Fibroblast of the conjunctiva (primary cell): ENCODE results near the gene CEPT1.

Experiments used
- DNase-seq: peaks from one replicate; pipeline ENCODE4 v3.0.0-alpha.2; 2010; ENCODE audit warnings: low read depth

CEPT1 gene

DNA sequence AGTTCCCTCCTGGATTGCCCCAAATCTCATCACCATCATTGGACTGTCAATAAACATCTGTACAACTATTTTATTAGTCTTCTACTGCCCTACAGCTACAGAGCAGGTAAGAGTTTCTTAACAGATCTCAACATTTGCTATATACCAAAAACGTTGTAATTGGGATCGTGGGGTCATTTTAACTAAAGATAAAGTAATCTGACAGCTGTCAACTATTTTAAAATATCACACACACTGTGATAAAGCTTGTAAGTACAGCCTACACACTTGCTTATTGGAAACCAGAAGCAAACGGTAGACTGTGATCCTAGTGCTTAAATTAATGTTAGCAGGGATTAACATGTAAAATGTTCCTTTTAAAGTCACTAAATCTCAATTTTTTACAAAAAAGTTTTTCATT is 7.9 kb downstream of the CEPT1 start:
- DNase-seq: no peak

DNA sequence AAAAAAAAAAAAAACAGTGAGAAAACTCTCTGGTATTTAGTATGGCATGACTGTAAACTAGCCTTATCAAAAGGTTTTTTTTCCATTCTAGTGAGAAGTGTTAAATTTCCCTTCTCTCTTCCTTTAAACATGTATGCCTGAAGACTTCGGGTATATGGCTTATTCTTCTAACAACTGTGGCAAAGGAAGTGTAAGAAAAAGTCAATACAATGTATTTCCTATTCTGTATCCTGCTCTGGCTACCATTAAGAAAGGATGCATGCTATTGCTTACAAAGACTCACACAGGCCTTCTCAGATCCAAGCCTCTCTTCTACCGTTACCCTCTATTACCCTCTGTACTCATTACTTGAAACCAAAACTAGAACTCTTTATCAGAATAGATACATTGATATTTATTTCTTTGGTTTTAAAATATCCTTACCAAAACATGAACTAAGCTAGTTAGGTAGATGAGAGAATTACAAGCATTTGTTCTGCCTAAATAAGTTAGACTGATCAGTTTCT is 8.4 kb downstream of the CEPT1 start:
- no peak for DNase-seq

DNA sequence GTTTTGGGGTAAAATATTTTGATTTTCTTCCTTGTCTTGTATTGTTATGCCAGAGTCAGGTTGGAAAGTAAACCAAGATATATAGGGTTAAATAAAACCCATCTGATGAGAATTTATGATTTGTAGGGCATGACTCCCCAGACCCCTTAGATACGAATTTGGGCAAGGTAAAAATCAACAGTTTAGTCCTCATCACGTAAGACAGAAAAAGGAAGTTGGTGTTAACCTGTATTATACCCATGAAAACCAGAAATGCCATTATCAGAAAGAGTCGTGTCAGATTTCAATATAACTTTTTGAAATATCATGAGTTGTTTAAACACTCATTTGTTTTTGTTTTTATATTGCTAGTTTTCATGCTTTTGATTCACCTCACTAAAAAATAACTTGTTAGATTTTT is 11.8 kb downstream of the CEPT1 start:
- no peak for DNase-seq

DNA sequence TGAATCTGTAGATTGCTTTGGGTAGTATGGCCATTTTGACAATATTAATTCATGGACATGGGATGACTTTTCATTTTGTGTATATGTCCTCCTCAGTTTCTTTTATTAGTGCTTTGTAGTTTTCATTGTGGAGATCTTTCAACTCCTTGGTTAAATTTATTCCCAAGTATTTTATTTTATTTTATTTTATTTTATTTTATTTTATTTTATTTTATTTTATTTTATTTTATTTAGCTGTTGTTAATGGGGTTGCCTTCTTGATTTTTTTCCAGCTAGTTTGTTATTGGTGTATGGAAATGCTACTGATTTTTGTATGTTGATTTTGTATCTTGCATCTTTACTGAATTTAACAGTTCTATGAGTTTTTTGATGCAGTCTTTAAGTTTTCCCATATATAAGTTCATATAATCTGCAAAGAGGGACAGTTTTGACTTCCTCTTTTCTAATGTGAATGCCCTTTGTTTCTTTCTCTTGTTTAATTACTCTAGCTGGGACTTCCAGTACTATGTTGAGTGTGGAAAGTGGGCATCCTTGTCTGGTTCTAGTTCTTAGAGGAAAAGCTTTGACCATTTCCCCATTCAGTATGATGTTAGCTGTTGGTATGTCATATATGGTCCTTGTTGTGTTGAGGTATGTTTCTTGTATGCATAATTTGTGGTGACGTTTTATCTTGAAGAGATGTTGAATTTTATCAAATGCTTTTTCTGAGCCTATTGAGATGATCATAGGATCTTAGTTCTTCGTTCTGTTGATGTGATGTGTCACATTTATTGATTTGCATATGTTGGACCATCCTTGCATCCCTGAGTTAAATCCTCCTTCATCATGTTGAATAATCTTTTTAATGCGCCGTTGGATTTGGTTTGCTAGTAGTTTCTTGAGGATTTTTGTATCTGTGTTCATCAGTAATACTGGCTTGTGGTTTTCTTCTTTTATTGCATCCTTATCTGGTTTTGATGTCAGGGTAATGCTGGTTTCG is 14.3 kb downstream of the CEPT1 start:
- no peak for DNase-seq

DNA sequence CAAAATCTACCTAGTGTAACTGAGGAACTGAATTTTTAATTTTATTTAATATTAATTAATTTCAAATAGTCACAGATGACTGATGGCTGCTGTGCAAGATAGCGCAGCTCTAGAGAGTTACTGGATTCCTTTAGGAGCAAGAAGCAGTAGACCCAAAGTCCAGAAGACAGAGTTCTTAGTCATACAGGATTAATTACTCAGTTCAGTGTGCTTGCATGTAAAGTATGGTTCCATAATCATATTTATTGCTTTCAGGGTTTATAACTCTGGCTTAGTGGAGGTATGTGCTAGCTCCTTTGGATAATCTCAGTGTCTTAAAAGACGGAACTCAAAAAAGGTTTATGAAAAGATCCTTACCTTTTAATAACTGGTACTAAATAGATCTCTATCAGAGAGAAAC is 17.4 kb downstream of the CEPT1 start:
- DNase-seq: no peak

DNA sequence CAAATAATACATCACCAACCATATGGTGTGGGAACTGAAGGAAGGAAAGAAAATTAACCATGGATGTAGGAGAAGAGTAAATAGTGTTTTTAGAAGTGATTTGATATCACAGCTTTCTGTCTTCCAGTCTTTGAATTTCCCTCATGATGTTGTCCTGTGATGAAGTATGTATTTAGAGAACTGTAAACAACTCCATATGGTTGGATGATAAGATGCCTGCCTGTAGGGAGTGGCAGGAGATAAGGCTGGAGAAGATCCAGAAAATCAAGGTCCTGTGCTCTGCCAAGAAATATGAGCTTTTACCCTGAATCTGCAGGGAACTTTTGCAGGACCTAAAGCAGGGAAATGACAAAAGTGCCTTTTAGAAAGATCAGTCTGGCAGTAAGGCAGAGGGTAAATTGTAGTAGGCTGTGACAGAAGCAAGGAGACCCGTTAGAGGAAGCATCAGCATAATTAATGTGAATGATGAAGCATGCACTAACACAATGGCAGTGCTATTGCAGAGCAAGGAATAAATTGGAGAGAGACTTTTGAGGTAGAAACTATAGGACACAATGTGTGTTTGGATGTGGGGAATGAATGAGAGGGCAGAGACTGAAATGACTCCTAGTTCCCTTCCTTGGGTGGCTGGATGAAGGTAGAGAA is 21.9 kb downstream of the CEPT1 start:
- DNase-seq: no peak

DNA sequence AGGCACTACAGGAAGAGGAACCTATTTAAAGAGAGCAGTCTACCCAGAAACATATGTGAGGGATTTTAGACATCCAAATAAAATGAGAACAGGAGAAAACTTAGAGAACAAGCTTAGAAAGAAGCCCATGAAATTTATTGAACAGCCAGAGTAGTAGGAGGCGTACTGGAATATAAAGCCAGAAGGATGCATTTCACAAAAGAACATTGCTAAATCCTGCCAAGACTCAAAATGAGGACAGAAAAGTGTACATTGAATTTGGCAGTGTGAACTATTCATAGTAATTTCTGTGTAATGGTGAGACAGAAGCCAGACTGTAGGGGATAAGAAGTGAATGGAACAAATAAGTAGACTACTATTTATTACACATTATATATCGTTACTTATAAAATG is 22.5 kb downstream of the CEPT1 start:
- DNase-seq: no peak

DNA sequence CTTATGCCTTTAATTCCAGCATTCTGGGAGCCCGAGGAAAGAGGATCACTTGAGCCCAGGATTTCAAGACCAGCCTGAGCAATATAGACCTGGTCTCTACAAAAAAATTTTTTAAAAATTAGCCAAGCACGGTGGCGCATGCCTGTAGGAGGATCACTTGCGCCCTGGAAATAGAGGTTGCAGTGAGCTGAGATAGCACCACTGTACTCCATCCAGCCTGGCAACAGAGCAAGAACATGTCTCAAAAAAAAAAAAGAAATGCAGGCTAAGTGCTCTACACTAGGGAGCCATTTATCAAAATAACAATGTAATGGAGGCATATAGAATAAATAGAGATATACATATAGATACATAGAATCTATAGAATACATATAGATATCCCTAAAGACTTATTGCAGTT is 23.3 kb downstream of the CEPT1 start:
- no peak for DNase-seq

DNA sequence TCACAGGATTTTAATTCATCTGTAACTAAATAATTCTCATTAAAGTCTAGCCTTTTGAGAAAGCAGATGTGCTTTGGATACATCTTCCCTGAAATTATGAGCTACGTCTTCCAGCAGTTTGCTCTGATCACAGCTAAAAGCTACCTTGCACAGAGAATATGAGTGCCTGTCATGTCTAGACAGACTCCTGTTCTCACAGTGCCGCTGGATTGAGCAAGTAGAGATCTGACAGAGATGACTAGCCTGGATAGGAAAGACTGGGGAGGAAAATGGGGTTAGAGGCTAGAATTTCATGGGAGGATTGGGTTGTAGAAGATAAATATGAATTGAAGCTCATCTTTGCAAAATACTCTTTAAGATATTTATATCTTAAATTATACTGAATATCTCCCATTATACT is 24.1 kb downstream of the CEPT1 start:
- no peak for DNase-seq

DNA sequence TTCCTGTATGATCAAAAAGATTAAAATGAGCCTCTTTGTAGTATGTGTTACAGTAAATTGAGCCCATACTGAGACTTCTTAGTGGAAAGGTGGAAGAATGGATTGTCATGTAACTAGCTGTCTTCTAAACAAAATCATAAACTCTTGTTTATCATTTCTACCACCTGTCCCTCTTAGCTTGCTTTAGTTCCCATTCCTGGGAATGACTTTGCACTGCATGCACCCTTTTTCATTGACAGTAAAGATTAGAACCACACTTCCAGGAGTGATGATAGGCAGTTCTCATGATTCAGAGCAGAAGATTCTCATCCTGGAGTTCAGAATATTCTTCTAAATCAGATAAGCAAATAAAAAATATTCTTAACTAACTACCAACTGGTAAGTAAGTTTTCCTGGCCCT is 32.4 kb downstream of the CEPT1 start:
- DNase-seq: no peak

DNA sequence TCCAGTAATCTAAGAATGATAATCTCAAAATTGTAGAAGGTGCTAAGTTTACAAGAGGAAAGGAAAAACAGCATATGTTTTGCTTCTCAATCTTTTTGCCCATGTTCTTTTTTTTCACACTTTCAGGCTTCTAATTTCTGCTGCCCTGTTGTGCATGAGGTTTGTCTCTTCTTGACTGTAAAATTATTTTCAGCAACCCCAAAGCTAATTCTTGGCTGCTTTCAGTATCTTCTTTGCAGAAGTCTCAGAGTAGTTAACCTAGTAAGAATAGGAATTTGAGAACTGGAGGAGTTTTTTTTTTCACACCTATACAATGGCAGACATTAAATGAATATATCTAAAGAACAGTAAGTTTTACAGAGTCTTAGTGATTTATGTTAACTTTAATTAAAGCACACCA is 34.0 kb downstream of the CEPT1 start:
- DNase-seq: no peak

DNA sequence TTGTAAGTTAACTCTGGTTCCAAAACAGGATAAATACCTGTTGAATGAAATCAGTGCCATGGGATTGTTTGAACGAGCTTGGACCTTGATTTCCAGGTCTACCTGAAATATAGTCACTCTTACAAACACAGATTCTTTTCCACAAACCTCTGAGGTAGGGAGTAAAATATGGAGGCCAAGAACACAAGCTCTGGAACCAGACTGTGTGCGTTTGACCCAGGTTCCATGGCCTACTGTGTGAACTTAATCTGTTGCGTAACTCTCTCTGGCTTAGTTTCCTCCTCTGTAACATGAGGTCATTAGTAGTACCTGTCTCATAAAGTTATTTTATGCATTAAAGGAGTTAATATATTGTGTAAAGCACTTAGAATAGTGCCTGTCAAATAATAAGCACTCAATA is 35.3 kb downstream of the CEPT1 start:
- no peak for DNase-seq

DNA sequence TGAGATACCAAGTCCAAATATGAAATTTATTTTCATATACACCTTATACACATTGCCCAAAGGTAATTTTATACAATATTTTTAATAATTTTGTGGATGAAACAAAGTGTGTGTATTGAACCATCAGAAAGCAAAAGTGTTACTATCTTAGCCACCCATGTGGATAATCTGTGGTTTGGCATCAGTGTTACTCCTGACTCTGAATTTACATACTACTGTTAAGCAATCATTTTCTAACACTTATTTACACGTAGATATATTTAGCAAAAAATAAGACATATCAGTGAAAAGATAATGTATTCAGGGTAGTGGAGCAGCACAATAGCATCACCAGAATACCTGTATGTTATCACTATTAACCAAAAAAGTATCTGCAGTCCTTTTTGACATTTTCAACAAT is 36.7 kb downstream of the CEPT1 start:
- DNase-seq: no peak

DNA sequence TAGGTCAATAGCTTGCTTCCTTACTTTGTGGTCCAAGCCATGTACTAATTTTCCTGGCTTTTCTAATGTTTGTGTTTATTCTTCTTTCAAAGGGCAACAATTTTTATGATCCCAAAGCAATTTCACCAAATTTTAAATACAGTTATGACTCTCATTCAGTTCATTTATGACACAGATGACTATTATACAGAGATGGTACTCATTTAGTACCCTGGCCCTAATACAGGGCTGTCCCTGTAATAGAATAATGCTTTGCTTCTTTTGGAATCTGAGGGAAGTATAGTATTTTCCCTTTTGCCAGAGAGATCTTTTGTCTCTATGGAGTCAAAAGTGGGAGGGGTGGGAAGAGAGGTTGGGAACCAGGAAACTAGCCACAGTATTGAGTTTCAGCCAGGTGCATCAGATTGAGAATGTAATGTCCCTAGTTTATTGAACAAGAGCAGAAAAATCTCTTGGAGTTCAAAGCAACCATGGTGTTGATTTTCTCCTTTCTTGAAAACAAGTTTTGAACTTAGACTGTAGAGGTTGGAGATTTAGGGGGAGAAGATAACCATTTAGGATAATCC is 40.0 kb downstream of the CEPT1 start:
- DNase-seq: no peak

DNA sequence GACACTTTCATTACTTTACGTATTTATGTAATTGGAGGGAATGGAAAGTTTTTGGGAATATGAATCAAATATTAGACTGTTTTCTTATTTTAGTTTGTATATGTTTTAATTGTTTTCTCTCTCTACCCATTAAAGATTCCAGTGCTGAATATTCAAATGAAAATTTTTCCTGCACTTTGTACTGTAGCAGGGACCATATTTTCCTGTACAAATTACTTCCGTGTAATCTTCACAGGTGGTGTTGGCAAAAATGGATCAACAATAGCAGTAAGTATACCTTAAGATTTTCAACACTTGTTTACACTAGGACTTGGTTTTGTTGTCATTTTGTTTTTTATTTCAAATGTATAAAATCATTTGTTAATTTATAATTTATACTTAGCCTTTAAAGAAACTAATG is 42.0 kb downstream of the CEPT1 start:
- no peak for DNase-seq

DNA sequence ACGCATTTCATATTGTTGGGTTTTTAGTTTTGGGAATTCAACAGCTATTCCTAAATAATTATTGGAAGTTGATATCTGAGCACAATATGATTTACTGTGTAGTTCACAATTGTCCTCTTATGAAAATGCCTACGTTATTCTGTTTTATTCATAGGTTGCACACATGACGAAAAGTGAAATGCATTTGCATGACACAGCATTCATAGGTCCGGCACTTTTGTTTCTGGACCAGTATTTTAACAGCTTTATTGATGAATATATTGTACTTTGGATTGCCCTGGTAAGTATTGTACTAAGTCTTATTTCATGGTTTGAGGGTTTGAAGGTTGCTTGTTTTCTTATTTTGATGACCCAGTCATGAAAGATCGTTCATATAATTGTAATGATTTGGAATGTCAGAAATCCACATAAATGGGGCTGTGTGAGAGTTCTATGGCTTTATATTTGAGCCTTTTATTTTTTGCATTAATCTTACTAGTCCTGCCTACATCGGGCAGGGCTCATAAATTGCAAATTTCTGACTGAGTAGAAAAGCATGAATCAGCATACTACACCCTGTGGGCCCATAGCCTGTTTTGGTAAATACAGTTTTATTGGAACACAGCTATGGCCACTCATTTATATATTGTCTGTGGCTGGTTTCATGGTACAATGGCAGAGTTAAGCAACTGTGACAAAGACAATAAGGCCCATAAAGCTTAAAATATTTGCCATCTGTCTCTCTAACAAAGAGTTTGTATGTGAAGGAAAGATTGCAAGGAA is 43.5 kb downstream of the CEPT1 start:
- DNase-seq: no peak

DNA sequence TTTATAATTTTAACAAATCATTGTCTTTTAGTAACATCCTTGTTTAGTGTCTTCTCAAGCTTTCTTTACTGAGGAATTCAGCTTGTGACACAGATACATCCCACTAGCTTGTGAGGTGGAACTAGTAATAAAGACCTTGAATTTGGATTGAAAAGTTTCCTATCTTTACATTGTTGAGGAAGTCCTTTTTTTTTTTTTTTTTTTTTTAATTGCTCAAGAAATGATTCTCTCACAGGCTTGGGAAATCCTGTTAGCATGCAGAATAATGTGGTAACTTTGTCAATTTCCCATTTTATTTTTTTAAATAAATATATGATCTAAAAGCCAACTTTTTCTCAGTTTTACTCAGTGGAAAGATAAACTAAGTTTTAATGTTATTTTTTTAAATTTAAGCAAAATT is 44.6 kb downstream of the CEPT1 start:
- no peak for DNase-seq

DNA sequence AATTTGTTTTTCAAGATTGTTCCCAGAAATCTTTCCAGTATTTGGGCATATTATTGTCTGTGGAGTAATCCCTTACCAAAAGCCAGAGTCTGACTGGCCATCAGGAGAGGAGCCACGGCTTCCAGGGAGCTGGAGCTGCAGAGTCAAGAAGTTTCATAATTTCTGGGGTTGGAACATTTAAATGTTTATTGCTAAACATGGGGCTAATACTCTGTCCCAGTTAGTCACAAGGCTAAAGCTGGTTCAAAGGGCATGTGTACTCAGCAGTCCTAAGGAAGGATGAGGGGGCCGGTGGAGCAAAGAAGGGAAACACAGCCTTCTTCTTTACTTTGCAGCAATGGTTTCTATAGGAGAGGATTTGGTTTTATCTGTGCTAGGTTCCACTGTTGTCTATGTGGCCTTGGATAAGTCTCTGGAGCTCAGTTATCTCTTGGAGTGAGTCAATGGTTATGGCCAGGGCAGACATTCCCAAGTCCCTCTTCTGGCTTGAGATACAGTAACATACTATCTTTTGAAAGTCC is 51.0 kb downstream of the CEPT1 start:
- peak; percentile 36 for DNase-seq

DNA sequence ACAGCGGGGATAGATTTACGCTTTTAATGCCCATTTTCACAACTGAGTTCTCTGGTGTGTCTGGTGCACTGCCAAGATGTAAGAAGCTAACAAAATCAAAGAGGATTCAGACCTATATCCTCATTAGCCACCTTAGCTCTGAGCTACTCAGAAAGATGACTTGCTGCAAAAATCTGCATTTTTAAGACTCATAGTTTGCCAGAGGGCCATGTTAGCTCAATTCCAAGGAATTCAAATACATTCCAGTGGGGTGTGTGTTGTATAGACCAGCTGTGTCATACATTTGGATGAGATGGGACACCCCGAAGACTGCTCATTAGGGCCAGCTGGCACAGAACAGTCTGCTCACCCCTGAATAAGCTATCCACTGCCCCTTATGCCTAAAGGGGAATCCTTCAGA is 51.5 kb downstream of the CEPT1 start:
- DNase-seq: no peak

DNA sequence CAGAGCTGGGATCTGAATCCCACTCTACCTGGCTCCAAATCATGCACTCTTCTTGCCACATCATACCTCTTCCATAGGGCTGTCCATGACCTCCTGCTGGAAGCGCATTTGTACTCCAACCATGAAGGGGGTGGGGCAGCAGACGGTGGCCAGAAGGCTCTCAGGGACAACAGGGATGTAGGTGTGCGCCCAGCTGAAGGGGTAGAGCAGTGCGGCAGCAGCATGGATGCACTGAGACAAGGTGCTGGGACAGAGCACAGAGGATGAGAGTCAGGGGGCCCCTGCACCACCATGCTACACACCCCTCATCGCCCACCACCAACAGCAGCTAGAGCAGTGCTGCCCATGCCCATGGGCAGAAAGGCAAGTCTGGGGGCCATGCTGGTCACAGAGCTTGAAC is 52.1 kb downstream of the CEPT1 start:
- no peak for DNase-seq

DNA sequence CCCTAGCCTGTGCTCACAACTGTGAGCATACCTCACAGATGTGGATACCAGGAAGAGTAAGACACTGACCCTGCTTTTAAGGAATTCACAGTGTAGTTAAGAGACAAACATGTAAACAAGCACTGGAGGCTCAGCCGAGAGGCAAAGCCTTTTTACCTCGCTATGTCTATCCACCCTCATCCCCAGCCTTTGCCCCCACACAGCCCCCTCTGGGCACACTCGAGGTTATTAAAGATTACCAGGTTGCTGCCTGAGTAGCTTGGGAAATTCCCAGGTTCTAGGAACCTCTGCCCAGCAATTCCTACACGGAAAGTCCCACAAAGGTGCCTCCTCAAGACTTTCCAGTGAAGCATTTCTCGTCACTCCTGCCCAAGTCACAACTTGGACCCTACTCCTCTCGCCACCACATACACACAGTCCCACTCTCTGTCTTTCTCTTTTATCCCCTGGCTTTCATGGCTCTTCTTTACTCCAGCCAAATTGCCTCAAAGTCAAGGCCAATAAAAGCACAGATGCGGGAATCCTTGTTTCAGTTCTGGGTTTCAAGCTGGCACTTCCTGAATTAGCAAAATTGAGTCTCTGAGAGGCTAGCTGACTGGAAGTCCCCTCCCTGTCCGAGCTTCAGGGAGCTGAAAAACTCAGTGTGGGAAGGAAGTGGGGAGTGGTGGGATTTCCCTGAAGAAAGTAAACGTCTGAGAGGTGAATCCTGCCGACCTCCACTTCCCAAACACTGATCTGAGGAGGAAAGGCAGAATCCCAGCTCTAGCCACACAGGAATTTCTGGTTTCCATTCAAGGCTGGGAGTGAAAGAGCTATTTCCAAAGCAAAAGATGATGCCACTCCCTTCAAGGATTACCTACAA is 52.9 kb downstream of the CEPT1 start:
- DNase-seq: no peak
